Activated CD4-positive, alpha-beta T cell treated with anti-CD3 and anti-CD28 coated beads, Interleukin-2, amount 10 ng/mL, durations not matched to agents 24 days and 14 days (primary cell): ENCODE results near the gene NUDCD3. TPM values are rescaled to one million over a fixed set of nuclear protein-coding genes. Genes with fewer than 3 reads are reported as not detected.

Experiments used
- DNase-seq: peaks from one replicate; pipeline ENCODE4 v3.0.0; 2022
- H3K27ac Mint-ChIP-seq: one replicate; pipeline ENCODE4 v1.8.0; 2022; ENCODE audit warnings: mild to moderate bottlenecking, mixed read lengths
- H3K27me3 Mint-ChIP-seq: one replicate; pipeline ENCODE4 v1.8.0; 2022; ENCODE audit warnings: mixed read lengths
- H3K36me3 Mint-ChIP-seq: one replicate; pipeline ENCODE4 v1.8.0; 2022; ENCODE audit warnings: low read depth, mild to moderate bottlenecking, mixed read lengths
- H3K4me1 Mint-ChIP-seq: one replicate; pipeline ENCODE4 v1.8.0; 2021; ENCODE audit warnings: mixed read lengths
- H3K4me3 Mint-ChIP-seq: one replicate; pipeline ENCODE4 v1.8.0; 2022; ENCODE audit warnings: mild to moderate bottlenecking, moderate library complexity, mixed read lengths
- H3K9me3 Mint-ChIP-seq: one replicate; pipeline ENCODE4 v1.8.0; 2021; ENCODE audit warnings: mixed read lengths
- intact Hi-C: fragments of 100-400 bp; cut with micrococcal nuclease; formaldehyde crosslinking; loops from one replicate; pipeline ENCODE4 v1.15.1; 2023
- total RNA-seq: library from RNA; stranded (reverse); gene quantifications from 2 replicates; pipeline ENCODE4 v1.2.3, GENCODE V29; 2022

The NUDCD3 gene
- total RNA-seq, 1 donor from 2014 or later, result 92.7 TPM

- intact Hi-C loops, result loop anchor here (10.0 kb wide), 1 partner anchor 128 kb away; no protein-coding TSS in a partner anchor
- Mint-ChIP-seq H3K4me3 (no peak overlapping the region), H3K27me3 (peaks cover 40% of the 10 kb centered on the region), H3K9me3 (peaks cover 7% of the 10 kb centered on the region), H3K27ac (no peak overlapping the region), H3K36me3 (no peaks in the 10 kb centered on the region), H3K4me1 (peaks cover 6% of the 10 kb centered on the region)
- DNase-seq, result no peak
Measured at GRCh38 chr7:44372560-44373417, 117.7 kb downstream of the NUDCD3 start.

- peaks cover 6% of the 10 kb centered on the region for H3K4me1 Mint-ChIP-seq
- H3K4me3 Mint-ChIP-seq, result no peak overlapping the region
- H3K27me3 Mint-ChIP-seq, result peaks cover 62% of the 10 kb centered on the region
Measured at GRCh38 chr7:44368885-44369284, 121.6 kb downstream of the NUDCD3 start.

GRCh38 chr7:44368455-44368854 lies 122.0 kb downstream of the NUDCD3 start:
- no peak overlapping the region for H3K4me3 Mint-ChIP-seq
- H3K9me3 Mint-ChIP-seq, result peaks cover 7% of the 10 kb centered on the region
- intact Hi-C loops, result no loop called here
- H3K27me3 Mint-ChIP-seq, result peaks cover 63% of the 10 kb centered on the region
- H3K36me3 Mint-ChIP-seq, result no peaks in the 10 kb centered on the region
- no peak for DNase-seq
- H3K4me1 Mint-ChIP-seq, result peaks cover 6% of the 10 kb centered on the region
- no peak overlapping the region for H3K27ac Mint-ChIP-seq

More at GRCh38 chr7:44368885-44369284, 121.6 kb downstream of the NUDCD3 start:
- Mint-ChIP-seq H3K36me3 (no peaks in the 10 kb centered on the region), H3K9me3 (peaks cover 7% of the 10 kb centered on the region), H3K27ac (no peak overlapping the region)
- no peak for DNase-seq
- intact Hi-C loops, result no loop called here

GRCh38 chr7:44367475-44368043 lies 122.9 kb downstream of the NUDCD3 start:
- Mint-ChIP-seq H3K27ac (no peak overlapping the region), H3K36me3 (no peaks in the 10 kb centered on the region), H3K4me3 (no peak overlapping the region), H3K27me3 (peaks cover 64% of the 10 kb centered on the region), H3K9me3 (peaks cover 7% of the 10 kb centered on the region), H3K4me1 (peaks cover 6% of the 10 kb centered on the region)
- intact Hi-C loops, result no loop called here
- DNase-seq, result no peak

GRCh38 chr7:44366986-44367385 lies 123.5 kb downstream of the NUDCD3 start:
- no peak for DNase-seq
- Mint-ChIP-seq H3K27me3 (peaks cover 67% of the 10 kb centered on the region), H3K4me1 (peaks cover 6% of the 10 kb centered on the region), H3K9me3 (peaks cover 7% of the 10 kb centered on the region), H3K27ac (no peak overlapping the region), H3K36me3 (no peaks in the 10 kb centered on the region), H3K4me3 (no peak overlapping the region)
- intact Hi-C loops, result no loop called here

- Mint-ChIP-seq H3K4me3 (no peak overlapping the region), H3K27ac (no peak overlapping the region), H3K27me3 (peaks cover 58% of the 10 kb centered on the region), H3K4me1 (no peaks in the 10 kb centered on the region), H3K9me3 (peaks cover 14% of the 10 kb centered on the region), H3K36me3 (no peaks in the 10 kb centered on the region)
- intact Hi-C loops, result no loop called here
- DNase-seq, result no peak
Measured at GRCh38 chr7:44353668-44354067, 136.8 kb downstream of the NUDCD3 start.

- Mint-ChIP-seq H3K4me1 (no peaks in the 10 kb centered on the region), H3K9me3 (no peaks in the 10 kb centered on the region), H3K4me3 (no peak overlapping the region), H3K27me3 (peaks cover 50% of the 10 kb centered on the region), H3K36me3 (no peaks in the 10 kb centered on the region), H3K27ac (no peak overlapping the region)
- no peak for DNase-seq
- intact Hi-C loops, result loop anchor here (2.0 kb wide), 1 partner anchor 216 kb away; no protein-coding TSS in a partner anchor
Measured at GRCh38 chr7:44348851-44349781, 141.3 kb downstream of the NUDCD3 start.

- DNase-seq, result no peak
- H3K4me3 Mint-ChIP-seq, result no peak overlapping the region
- H3K9me3 Mint-ChIP-seq, result no peaks in the 10 kb centered on the region
- H3K27ac Mint-ChIP-seq, result no peak overlapping the region
- H3K27me3 Mint-ChIP-seq, result peaks cover 43% of the 10 kb centered on the region
- no peaks in the 10 kb centered on the region for H3K36me3 Mint-ChIP-seq
- intact Hi-C loops, result loop anchor here (2.0 kb wide), 1 partner anchor 217 kb away; no protein-coding TSS in a partner anchor
- no peaks in the 10 kb centered on the region for H3K4me1 Mint-ChIP-seq
Measured at GRCh38 chr7:44348300-44348699, 142.2 kb downstream of the NUDCD3 start.

GRCh38 chr7:44347546-44348114 lies 142.8 kb downstream of the NUDCD3 start:
- Mint-ChIP-seq H3K27me3 (peaks cover 43% of the 10 kb centered on the region), H3K4me3 (no peak overlapping the region), H3K9me3 (no peaks in the 10 kb centered on the region), H3K36me3 (no peaks in the 10 kb centered on the region), H3K4me1 (no peaks in the 10 kb centered on the region), H3K27ac (no peak overlapping the region)
- DNase-seq, result no peak
- intact Hi-C loops, result loop anchor here (2.0 kb wide), 1 partner anchor 217 kb away; no protein-coding TSS in a partner anchor

GRCh38 chr7:44346063-44346462 lies 144.4 kb downstream of the NUDCD3 start:
- intact Hi-C loops, result no loop called here
- Mint-ChIP-seq H3K9me3 (no peaks in the 10 kb centered on the region), H3K27ac (no peak overlapping the region), H3K4me3 (no peak overlapping the region), H3K4me1 (no peaks in the 10 kb centered on the region), H3K36me3 (no peaks in the 10 kb centered on the region), H3K27me3 (peaks cover 39% of the 10 kb centered on the region)
- DNase-seq, result no peak

- intact Hi-C loops, result no loop called here
- H3K36me3 Mint-ChIP-seq, result no peaks in the 10 kb centered on the region
- no peak overlapping the region for H3K4me3 Mint-ChIP-seq
- peaks cover 21% of the 10 kb centered on the region for H3K27me3 Mint-ChIP-seq
- H3K9me3 Mint-ChIP-seq, result peaks cover 9% of the 10 kb centered on the region
- no peak for DNase-seq
- H3K27ac Mint-ChIP-seq, result no peak overlapping the region
- H3K4me1 Mint-ChIP-seq, result no peaks in the 10 kb centered on the region
Measured at GRCh38 chr7:44341401-44341800, 149.1 kb downstream of the NUDCD3 start.

- no peak overlapping the region for H3K4me3 Mint-ChIP-seq
- DNase-seq, result no peak
- H3K27ac Mint-ChIP-seq, result no peak overlapping the region
- H3K4me1 Mint-ChIP-seq, result no peaks in the 10 kb centered on the region
- H3K36me3 Mint-ChIP-seq, result no peaks in the 10 kb centered on the region
- H3K9me3 Mint-ChIP-seq, result peaks cover 14% of the 10 kb centered on the region
- intact Hi-C loops, result no loop called here
- H3K27me3 Mint-ChIP-seq, result peaks cover 6% of the 10 kb centered on the region
Measured at GRCh38 chr7:44338600-44338999, 151.9 kb downstream of the NUDCD3 start.

- H3K27ac Mint-ChIP-seq, result no peak overlapping the region
- H3K27me3 Mint-ChIP-seq, result peaks cover 6% of the 10 kb centered on the region
- no peak for DNase-seq
- no peaks in the 10 kb centered on the region for H3K36me3 Mint-ChIP-seq
- no peak overlapping the region for H3K4me3 Mint-ChIP-seq
- H3K4me1 Mint-ChIP-seq, result no peaks in the 10 kb centered on the region
- peaks cover 14% of the 10 kb centered on the region for H3K9me3 Mint-ChIP-seq
- intact Hi-C loops, result no loop called here
Measured at GRCh38 chr7:44336491-44336890, 154.0 kb downstream of the NUDCD3 start.
